ENCODE measurements around the gene SIPA1L3.

The SIPA1L3 gene

GRCh38 chr19:38252941-38253691 is 346.1 kb downstream of the SIPA1L3 start:
- DNase-seq: no peak

- no peak for DNase-seq
Measured at GRCh38 chr19:38253788-38254187, 346.8 kb downstream of the SIPA1L3 start.

- peak; percentile 17 for DNase-seq
Measured at GRCh38 chr19:38255383-38256014, 348.5 kb downstream of the SIPA1L3 start.

All from fibroblast of skin of right biceps (primary cell).